Astrocyte of the cerebellum (primary cell): ENCODE results near the gene INHBB.

ENCODE experiments used
- DNase-seq: peaks from one replicate; pipeline ENCODE4 v3.0.0-alpha.2; 2011; ENCODE audit warnings: low read depth
- H3K4me3 ChIP-seq: 2 replicates; pipeline ENCODE4 v1.5.1; 2011; ENCODE audit warnings: mild to moderate bottlenecking, low read depth, low read length, moderate library complexity
- CTCF ChIP-seq: IDR thresholded peaks from 2 replicates; pipeline ENCODE4 v1.5.1; 2012; ENCODE audit warnings: low read length, low read depth, moderate library complexity, mild to moderate bottlenecking; ENCODE audit errors: missing control alignments
- in situ Hi-C: cut with HindIII; loops from 2 replicates; pipeline ENCODE4 v1.10.0; 2017; ENCODE audit warnings: low sequenced_read_pairs

The INHBB gene

GRCh38 chr2:120369250-120369649 is 23.3 kb downstream of the INHBB start:
- H3K4me3 ChIP-seq = no peak overlapping the region
- DNase-seq = no peak
- in situ Hi-C loops = no loop called here
- no peak for TF ChIP-seq CTCF

GRCh38 chr2:120371969-120372625 is 26.2 kb downstream of the INHBB start:
- no peak for TF ChIP-seq CTCF
- H3K4me3 ChIP-seq = no peak overlapping the region
- in situ Hi-C loops = no loop called here
- DNase-seq = no peak

- in situ Hi-C loops = no loop called here
- no peak for TF ChIP-seq CTCF
- no peak for DNase-seq
- H3K4me3 ChIP-seq = no peak overlapping the region
Measured at GRCh38 chr2:120372816-120373215, 26.9 kb downstream of the INHBB start.

- no peak for DNase-seq
- in situ Hi-C loops = no loop called here
- TF ChIP-seq CTCF = no peak
Measured at GRCh38 chr2:120373424-120373823, 27.5 kb downstream of the INHBB start.

GRCh38 chr2:120374821-120375220 is 28.9 kb downstream of the INHBB start:
- no peak for TF ChIP-seq CTCF
- in situ Hi-C loops = no loop called here
- no peak for DNase-seq
- H3K4me3 ChIP-seq = no peak overlapping the region

More at GRCh38 chr2:120373424-120373823, 27.5 kb downstream of the INHBB start:
- H3K4me3 ChIP-seq = no peak overlapping the region

GRCh38 chr2:120375251-120376020 is 29.5 kb downstream of the INHBB start:
- DNase-seq = no peak
- in situ Hi-C loops = no loop called here
- H3K4me3 ChIP-seq = no peak overlapping the region
- no peak for TF ChIP-seq CTCF
